Neural cell (in vitro differentiated cells): ENCODE data around the gene ASPRV1. TPM values are rescaled to one million over a fixed set of nuclear protein-coding genes. Genes with fewer than 3 reads are reported as not detected.

Source experiments
- H2AFZ ChIP-seq: fragments of 200-600, 300-800 bp; sonication (generic), shearing (Covaris generic); 2 replicates; pipeline ENCODE4 v1.6.0; 2014; ENCODE audit warnings: low read depth, mild to moderate bottlenecking, antibody characterized with exemption, low read length, moderate library complexity
- H3F3A ChIP-seq: fragments of 200-600 bp; shearing (Covaris generic); 2 replicates; pipeline ENCODE4 v1.6.1; 2016; ENCODE audit warnings: mild to moderate bottlenecking, moderate library complexity, mixed read lengths, antibody characterized with exemption, low read length; ENCODE audit not compliant: insufficient read depth, poor library complexity, severe bottlenecking
- H3K27ac ChIP-seq: fragments of 200-600, 300-800 bp; sonication (generic), shearing (Covaris generic); 2 replicates; pipeline ENCODE4 v1.5.1; 2014; ENCODE audit warnings: mild to moderate bottlenecking, low read length, moderate library complexity
- H3K27me3 ChIP-seq: fragments of 300-800, 200-600 bp; sonication (generic), shearing (Covaris generic); 2 replicates; pipeline ENCODE4 v1.6.0; 2014; ENCODE audit warnings: mild to moderate bottlenecking, low read depth, low read length, moderate library complexity; ENCODE audit not compliant: insufficient read depth
- H3K36me3 ChIP-seq: fragments of 300-800, 200-600 bp; sonication (generic), shearing (Covaris generic); 2 replicates; pipeline ENCODE4 v1.5.1; 2014; ENCODE audit warnings: mild to moderate bottlenecking, antibody characterized with exemption, low read length, moderate library complexity; ENCODE audit not compliant: insufficient read depth
- H3K4me2 ChIP-seq: fragments of 300-800, 200-600 bp; sonication (generic), shearing (Covaris generic); 2 replicates; pipeline ENCODE4 v1.6.0; 2014; ENCODE audit warnings: mild to moderate bottlenecking, low read length
- H3K4me3 ChIP-seq: fragments of 300-800, 200-600 bp; sonication (generic), shearing (Covaris generic); 2 replicates; pipeline ENCODE4 v1.5.1; 2014; ENCODE audit warnings: mild to moderate bottlenecking, low read length, moderate library complexity
- H3K79me2 ChIP-seq: fragments of 200-600 bp; shearing (Covaris generic); replicated peaks from 2 replicates; pipeline ENCODE4 v1.6.0; 2014; ENCODE audit warnings: mild to moderate bottlenecking, low read length, moderate library complexity; ENCODE audit not compliant: insufficient read depth
- H3K9ac ChIP-seq: fragments of 300-800, 200-600 bp; sonication (generic), shearing (Covaris generic); 2 replicates; pipeline ENCODE4 v1.6.1; 2016; ENCODE audit warnings: mild to moderate bottlenecking, low read length, mixed read lengths
- H3K9me2 ChIP-seq: fragments of 200-600 bp; shearing (Covaris generic); 2 replicates; pipeline ENCODE4 v1.6.1; 2016; ENCODE audit warnings: mild to moderate bottlenecking, low read length, mixed read lengths; ENCODE audit not compliant: insufficient read depth
- H3K9me3 ChIP-seq: fragments of 200-600, 300-800 bp; sonication (generic), shearing (Covaris generic); 2 replicates; pipeline ENCODE4 v1.6.1; 2016; ENCODE audit warnings: mild to moderate bottlenecking, mixed run types, low read length, moderate library complexity, mixed read lengths
- H4K20me1 ChIP-seq: fragments of 200-600 bp; shearing (Covaris generic); 2 replicates; pipeline ENCODE4 v1.6.1; 2016; ENCODE audit warnings: mild to moderate bottlenecking, mixed run types; ENCODE audit not compliant: insufficient read depth
- CTCF ChIP-seq: fragments of 450-650 bp; IDR thresholded peaks from 2 replicates; pipeline ENCODE4 v1.5.1; 2014; ENCODE audit warnings: antibody characterized with exemption, mild to moderate bottlenecking, moderate library complexity; ENCODE audit not compliant: poor library complexity, severe bottlenecking
- EP300 ChIP-seq: fragments of 450-650 bp; conservative IDR thresholded peaks from 2 replicates; pipeline ENCODE4 v1.6.1; 2014; ENCODE audit warnings: antibody characterized with exemption, mild to moderate bottlenecking, moderate library complexity; ENCODE audit not compliant: poor library complexity, severe bottlenecking
- EZH2 ChIP-seq: fragments of 200-600, 300-800 bp; shearing (Covaris generic), sonication (generic); IDR thresholded peaks from 2 replicates; pipeline ENCODE4 v1.6.1; 2014; ENCODE audit warnings: antibody characterized with exemption, low read length, borderline replicate concordance, mild to moderate bottlenecking; ENCODE audit not compliant: insufficient read depth, poor library complexity, severe bottlenecking
- MXI1 ChIP-seq: fragments of 450-650 bp; conservative IDR thresholded peaks from 2 replicates; pipeline ENCODE4 v1.6.1; 2014; ENCODE audit warnings: antibody characterized with exemption, mild to moderate bottlenecking; ENCODE audit not compliant: poor library complexity, severe bottlenecking
- POLR2AphosphoS5 ChIP-seq: IDR thresholded peaks from 2 replicates; pipeline ENCODE4 v1.6.1; 2012
- RAD21 ChIP-seq: fragments of 450-650 bp; conservative IDR thresholded peaks from 2 replicates; pipeline ENCODE4 v1.6.1; 2014; ENCODE audit warnings: antibody characterized with exemption, mild to moderate bottlenecking, moderate library complexity
- REST ChIP-seq: IDR thresholded peaks from 2 replicates; pipeline ENCODE4 v1.6.1; 2012; ENCODE audit warnings: borderline replicate concordance
- SMC3 ChIP-seq: fragments of 450-650 bp; conservative IDR thresholded peaks from 2 replicates; pipeline ENCODE4 v1.6.1; 2014; ENCODE audit warnings: antibody characterized with exemption, mild to moderate bottlenecking, moderate library complexity; ENCODE audit not compliant: poor library complexity
- TAF1 ChIP-seq: IDR thresholded peaks from 2 replicates; pipeline ENCODE4 v1.6.1; 2012; ENCODE audit warnings: low read depth
- polyA plus RNA-seq: library from polyadenylated mRNA; depleted of rRNA; stranded (reverse); fragments of >200 nt; gene quantifications from 2 replicates; pipeline ENCODE4 v1.2.3, GENCODE V29; 2014

The ASPRV1 gene
- polyA plus RNA-seq, 1 donor from 2014 or later: 6.3 TPM

- no peak overlapping the region for H3K4me3 ChIP-seq
- H3K79me2 ChIP-seq: no peaks in the 10 kb centered on the region
- no peaks in the 10 kb centered on the region for H3K9me3 ChIP-seq
- H2AFZ ChIP-seq: no peak overlapping the region
- no peaks in the 10 kb centered on the region for H3K27me3 ChIP-seq
- no peaks in the 10 kb centered on the region for H3F3A ChIP-seq
- no peaks in the 10 kb centered on the region for H4K20me1 ChIP-seq
- H3K27ac ChIP-seq: no peak overlapping the region
- no peak for TF ChIP-seq CTCF
- no peak for TF ChIP-seq POLR2AphosphoS5
- no peak for TF ChIP-seq TAF1
- TF ChIP-seq MXI1: no peak
- TF ChIP-seq RAD21: no peak
- no peak for TF ChIP-seq EZH2
- TF ChIP-seq SMC3: no peak
- no peak for TF ChIP-seq EP300
- TF ChIP-seq REST: no peak
- no peak overlapping the region for H3K9ac ChIP-seq
- no peak overlapping the region for H3K4me2 ChIP-seq
- H3K9me2 ChIP-seq: no peaks in the 10 kb centered on the region
- no peaks in the 10 kb centered on the region for H3K36me3 ChIP-seq
These were observed 16.6 kb upstream of the ASPRV1 start for GRCh38 chr2:69977906-69978482.

GRCh38 chr2:69977186-69977585 lies 15.8 kb upstream of the ASPRV1 start:
- no peaks in the 10 kb centered on the region for H3K9me2 ChIP-seq
- TF ChIP-seq REST: no peak
- H3F3A ChIP-seq: no peaks in the 10 kb centered on the region
- H2AFZ ChIP-seq: no peak overlapping the region
- no peaks in the 10 kb centered on the region for H3K36me3 ChIP-seq
- no peaks in the 10 kb centered on the region for H4K20me1 ChIP-seq
- no peaks in the 10 kb centered on the region for H3K79me2 ChIP-seq
- H3K4me3 ChIP-seq: no peak overlapping the region
- H3K9ac ChIP-seq: no peak overlapping the region
- H3K27me3 ChIP-seq: no peaks in the 10 kb centered on the region
- H3K4me2 ChIP-seq: no peak overlapping the region
- no peaks in the 10 kb centered on the region for H3K9me3 ChIP-seq
- H3K27ac ChIP-seq: no peak overlapping the region
